GM18508 (cell line): ENCODE measurements around the gene WDR43.
"Not testable (repeated sequence)": the region's sequence is repeated elsewhere in the genome, so short reads cannot be mapped to it uniquely, and the experiment has no call there.

Experiments used
- ATAC-seq: cut with Tn5 transposase; IDR thresholded peaks from one replicate; pipeline ENCODE4 v1.9.1; 2021; ENCODE audit warnings: moderate number of reproducible peaks; ENCODE audit not compliant: insufficient read depth, unreplicated experiment

The WDR43 gene

DNA sequence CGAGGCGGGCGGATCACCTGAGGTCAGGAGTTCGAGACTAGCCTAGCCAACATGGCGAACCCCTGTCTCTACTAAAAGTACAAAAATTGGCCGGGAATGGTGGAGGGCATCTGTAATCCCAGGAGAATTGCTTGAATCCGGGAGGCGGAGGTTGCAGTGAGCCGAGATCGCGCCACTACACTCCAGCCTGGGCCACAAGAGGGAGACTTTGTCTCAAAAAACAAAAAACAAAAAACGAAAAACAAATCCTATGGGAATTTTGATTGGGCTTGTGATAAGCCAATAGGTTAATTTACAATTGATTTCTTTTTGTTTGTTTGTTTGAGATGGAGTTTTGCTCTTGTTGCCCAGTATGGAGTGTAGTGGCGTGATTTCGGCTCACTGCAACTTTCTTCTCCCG lies 62.4 kb downstream of the WDR43 start:
- no peak for ATAC-seq

DNA sequence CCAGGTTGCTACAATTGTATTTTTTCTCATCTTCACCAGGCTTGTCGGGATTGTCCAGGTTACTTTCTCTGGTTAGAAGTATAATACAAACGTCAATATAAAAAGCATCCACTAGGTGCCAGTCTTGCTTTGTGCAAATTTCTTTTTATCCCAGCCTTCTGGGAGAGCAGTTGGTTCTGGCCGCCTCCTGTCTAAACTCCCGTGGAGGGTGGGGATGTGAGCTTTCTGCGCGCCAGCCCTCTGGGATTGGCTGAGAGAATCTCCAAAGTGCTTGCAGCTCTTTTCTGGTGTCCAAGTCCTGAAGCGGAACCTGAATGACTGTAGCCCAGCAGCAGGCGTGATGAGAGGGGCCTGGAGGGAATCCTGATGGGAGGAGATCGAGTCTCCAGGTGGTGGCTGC lies 64.2 kb downstream of the WDR43 start:
- no peak for ATAC-seq

DNA sequence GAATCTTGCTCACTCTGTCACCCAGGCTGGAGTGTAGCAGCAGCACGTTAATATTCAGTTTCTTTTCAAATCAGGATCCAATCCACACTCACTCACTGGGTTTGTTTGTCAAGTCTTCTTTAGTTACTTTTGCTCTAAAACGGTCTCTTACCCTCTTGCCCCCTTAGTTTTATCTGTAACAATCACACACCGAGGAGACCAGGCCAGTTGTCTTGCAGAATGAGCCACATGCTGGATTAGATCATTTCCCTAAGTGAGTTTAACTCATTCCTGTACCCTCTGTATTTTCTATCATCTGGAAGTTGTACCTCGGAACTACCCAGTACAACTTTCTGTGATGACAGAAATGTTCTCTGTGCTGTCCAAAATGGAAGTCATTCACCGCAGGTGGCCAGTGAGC lies 65.9 kb downstream of the WDR43 start:
- no peak for ATAC-seq

DNA sequence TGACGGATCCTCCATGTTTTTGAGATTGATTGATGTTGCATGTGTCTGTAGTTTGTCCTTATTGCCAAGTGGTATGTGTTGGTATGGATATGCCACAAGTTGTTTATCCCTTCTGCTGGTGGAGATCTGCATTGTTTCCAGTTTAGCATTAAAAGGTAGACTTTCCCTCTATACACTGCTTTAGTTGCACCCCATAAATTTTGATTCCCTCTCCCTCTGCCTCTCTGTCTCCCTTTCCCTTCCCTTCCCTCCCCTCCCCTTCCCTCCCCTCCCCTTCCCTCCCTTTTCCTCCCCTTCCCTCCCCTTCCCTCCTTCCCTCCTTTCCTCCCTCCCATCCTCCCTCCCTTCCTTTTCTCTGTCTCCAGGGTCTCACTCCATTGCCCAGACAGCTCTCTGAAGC lies 68.0 kb downstream of the WDR43 start:
- no peak for ATAC-seq

DNA sequence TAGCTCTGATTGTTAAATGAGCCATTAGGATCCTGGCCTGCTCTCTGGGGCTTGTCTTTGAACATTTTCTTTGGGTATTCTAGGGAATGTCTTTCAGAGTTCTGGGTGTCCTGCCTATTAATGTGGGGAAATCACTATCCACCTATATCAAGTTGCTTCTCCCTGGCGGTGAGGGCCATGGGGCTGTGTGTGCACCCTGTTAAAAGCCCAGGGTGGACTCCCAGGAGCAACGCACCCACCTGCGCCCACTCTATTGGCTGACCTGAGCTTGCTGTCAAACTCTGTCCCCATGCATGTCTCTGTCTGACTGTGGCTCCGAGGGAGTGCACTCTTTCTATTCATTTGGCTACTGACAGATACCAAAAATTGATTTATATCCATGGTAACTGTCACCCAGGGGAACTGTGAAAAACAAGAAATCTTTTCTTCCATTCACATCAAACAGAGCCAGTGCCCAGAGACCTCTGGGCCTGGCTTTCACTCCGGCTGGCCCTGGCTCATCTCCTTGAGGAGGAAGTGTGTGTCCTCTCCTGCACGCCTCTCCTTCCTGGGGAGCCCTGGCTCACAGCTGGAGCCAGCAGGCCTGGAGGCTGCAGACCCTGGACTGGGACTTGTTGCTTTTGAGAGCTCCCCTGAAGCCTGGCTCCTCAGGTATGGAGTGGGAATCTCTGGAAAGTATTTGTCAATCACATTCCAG lies 76.1 kb downstream of the WDR43 start:
- ATAC-seq: no peak

DNA sequence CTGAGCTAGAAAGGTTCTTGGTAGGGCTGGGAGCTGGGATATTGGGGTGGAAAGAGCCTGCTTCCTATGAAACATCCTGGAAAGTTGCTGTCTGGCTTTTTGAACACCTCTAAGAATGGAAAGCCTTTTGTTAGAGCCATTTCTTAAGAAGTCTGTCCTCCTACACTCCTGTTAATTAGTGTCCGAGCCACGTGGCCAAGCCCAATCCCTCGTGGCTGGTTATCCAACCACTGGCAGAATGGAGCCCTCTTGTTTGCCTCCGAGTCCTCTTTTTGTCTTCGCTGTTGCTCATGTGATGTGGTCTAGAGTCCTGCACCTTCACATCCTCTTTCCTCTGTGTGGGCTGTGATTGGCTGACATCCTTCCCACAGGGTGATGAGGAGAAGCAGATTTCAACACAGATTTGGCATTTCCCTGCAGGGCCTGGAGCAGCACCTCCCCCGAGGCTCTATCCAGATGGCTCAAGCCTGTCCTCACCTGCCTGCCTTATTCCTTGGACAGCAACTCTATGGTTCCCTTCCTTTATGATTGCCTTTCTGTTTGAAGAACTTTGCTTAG lies 78.4 kb downstream of the WDR43 start:
- no peak for ATAC-seq

DNA sequence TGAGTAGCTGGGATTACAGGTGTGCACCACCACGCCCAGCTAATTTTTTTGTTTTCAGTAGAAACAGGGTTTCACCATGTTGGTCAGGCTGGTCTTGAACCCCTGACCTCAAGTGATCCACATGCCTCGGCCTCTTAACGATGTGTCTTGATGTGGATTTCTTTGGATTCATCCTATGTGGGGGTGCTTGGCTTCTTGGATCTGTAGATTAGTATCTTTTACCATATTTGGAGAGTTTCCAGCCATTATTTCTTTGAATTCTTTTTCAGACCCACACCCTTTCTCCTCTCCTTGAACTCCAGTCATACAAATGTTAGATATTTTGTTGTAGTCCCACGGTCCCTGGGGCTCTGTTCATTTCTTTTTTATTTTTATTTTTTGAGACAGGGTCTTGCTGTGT lies 79.8 kb downstream of the WDR43 start:
- ATAC-seq: no peak

DNA sequence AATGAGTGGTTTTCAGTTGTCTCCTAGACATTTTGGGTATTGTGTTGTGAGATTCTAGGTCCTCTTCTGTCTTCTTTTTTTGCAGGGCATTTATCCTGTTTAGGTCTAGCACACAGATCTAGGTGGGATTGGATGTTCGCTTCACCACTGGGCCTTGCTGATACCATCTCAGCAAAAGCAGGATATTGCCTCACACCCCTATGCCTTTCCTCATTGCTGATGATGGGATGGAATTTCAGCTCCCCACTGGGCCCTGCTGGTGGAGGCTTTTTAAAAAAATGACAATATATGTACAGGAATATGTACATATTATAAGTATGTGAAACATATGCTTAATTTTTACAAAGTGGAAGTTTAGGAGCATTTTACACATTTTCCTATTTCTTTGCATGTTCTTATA lies 81.2 kb downstream of the WDR43 start:
- ATAC-seq: no peak

DNA sequence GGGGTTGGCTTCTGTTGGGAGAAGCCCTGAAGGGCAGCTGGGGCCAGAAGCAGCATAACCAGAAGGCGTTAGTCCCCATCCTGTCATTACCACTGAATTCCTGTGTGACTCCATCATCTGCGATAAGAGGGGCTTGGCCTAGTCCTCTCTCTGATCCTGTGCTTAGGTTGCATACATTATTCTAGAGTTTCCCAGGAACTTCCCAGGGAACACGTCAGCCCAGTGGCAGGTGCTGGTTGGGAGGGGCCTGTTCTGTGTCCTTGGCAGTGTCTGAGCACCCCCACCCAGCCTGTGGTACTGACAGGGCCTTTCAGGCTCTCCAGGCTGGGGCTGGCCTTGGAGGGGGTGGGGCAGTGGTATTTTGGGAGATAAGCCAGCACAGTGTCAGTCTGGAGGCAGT lies 82.1 kb downstream of the WDR43 start:
- ATAC-seq: no peak

DNA sequence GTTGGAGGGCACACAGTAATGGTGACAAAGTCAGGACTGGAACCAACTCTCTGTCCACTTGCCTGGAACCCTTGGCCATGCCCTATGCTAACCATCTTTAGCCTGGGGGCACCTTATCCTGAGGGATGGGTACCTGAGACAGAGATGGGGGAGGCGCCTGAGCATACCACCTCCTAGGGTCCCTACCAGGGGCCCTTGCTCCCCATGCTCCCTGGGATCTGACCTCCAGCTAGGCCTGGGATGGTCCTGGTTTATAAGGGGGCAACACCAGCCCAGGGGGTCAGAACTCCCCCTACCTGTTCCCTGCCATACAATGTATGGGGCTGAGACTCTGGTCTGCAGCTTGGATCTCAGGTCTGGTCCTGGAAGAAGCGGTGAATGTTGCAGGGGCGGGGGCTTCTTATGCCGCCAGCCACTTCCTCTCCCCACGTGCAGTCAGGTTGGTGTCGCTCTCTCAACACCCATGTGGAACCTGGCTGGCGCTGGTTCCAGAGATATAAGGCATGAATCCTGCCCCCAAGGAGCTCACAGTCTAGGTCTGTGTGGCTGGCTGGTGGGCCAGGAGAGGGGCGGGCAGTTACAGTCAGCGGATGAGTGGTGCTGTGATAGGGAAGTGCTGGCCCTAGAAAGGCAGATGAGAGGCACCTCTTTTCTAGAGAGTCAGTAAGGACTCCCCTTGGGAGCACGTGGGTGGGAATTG lies 82.9 kb downstream of the WDR43 start:
- no peak for ATAC-seq

DNA sequence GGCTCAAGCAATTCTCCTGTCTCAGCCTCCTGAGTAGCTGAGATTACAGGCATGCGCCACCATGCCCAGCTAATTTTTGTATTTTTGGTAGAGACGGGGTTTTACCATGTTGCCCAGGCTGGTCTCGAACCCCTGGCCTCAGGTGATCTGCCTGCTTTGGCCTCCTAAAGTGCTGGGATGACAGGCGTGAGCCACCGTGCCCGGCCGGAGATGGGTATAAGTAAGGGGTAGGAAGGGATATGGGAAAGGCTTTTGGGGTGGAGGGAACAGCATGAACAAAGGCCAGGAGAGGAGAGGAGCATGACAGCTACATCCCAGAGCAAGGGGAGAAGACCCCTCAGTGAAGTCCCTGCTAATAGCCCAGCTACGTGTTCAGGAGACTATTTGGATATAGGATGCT lies 83.5 kb downstream of the WDR43 start:
- not testable (repeated sequence) for ATAC-seq

DNA sequence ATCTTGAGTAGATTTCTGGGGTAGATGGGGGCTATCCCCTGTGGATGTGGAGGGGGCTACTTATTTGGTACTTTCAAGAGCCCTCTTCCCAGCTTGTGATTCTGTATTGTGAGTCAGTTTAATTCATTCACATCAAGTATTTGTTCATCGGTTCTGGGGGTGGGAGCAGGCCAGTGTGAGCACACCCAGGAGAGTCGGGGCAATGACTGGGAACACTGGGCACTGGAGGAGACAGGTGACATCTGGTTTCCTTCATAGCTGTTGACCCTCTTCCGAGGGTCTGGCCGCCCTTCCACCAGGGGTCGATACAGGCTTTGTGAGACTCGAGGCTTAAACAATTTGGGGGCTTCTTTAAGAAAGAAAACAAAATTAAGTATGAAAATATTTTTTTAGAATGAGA lies 84.1 kb downstream of the WDR43 start:
- no peak for ATAC-seq

DNA sequence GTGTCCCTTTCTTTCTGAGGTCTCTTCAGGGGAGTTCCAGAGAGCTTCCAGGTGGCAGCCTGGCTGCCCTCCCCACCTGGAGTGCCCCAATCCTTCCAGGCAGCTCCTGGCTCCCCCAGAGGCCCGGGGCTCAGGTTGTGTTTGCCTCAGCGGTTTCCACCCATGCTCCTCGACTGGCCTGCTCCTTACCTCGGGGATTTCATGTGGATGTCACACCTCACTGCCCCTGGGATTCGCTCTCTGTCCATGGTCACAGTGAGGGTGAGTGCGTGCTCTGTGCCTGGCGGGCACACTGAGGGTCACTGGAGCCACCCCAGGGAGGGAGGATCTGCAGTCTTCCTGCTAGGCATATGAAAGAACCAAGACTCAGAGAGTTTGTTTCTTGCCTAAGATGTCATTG lies 84.6 kb downstream of the WDR43 start:
- no peak for ATAC-seq

DNA sequence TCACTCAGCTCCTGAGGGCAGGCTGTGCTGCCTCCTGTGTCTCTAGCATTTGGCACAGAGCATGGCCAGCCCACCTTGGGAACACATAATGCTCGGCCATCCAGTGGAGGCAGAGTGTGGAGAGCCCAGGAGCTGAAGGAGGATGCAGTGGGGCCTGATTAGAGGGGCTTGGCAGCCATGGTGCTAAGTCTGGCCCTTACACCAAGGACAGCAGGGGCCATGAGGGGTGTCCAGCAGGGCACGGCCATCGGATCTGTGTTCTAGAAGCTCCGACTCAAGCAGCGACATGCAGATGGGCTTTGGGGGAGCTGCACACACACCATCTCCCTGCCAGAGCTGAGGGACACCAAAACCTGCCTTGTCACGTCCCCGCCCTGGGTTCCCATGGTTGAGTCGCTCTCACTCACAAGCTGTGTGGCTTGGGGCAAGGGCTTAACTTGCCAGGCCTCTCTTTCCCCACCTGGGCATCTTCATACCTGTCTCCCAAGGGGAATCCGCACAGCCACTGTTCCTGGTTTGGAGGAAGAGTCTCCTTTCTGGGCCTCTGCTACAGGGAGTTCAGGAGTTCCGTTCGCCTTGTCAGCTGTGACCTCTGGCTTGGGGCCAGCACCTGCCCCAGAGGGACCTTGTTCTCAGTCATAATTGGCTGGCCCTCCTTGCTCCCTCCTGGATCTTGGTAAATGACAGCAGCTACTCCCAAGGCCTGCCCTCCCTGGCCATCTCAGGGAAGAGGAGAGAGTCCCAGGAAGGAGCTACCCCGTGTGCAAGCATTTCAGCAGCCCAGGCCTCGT lies 85.3 kb downstream of the WDR43 start:
- no peak for ATAC-seq

DNA sequence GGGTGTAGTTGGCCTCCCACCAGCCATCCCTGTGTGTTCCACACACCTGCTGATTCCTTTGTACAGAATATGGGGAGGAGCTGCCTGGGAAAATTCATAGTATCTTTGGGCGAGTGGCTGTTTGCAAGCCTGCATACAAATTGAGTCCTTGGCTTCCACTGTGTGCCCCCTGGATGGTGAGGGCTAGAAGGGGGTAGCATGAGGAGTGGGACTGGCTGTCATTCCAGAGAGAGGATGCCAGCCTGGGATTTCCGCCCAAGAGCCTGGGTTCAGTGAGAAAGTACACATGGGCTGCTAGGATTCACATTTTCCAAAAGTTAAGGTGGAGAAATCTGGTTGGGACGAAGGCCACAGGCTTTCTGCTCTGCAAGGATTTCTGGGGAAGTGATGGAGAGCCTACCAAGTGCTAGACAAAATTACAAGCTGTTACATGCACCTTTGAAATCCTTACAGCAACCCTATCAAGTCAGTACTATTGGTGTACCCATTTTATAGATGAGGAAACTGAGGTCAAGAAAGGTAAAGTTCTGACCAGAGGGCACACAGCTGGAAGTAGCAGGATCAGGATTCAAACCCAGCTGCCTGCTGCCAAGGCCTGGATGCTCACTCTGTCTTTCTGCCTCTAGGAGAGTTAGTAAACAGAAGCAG lies 86.0 kb downstream of the WDR43 start:
- no peak for ATAC-seq

DNA sequence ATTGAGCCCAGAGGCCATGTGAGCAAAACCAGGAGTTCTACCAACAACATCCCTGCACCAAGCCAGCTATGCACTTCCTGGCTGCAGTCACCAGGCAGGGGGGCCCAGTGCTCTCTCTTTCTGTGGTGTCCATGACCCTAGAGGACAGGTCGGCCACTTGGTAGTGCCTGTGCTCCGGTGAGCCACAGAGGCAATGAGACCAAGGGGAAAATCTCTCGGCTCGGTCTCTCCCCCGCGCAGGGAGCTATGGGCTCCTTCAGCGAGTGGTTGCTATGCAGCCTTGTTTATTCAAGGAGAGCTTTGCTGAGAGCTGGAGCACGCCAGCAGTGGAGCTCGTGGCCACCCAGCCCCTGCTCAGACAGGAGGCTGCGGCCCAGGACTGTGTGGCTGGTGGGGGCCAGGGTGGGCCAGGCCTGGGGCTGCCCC lies 86.6 kb downstream of the WDR43 start, which contains the start of gene TOGARAM2:
Gene TOGARAM2 (plus strand): TSS at position 283 of the 426 bp plus-strand sequence. CDS start 13,537 bp downstream, outside the sequence.
- ATAC-seq: no peak

DNA sequence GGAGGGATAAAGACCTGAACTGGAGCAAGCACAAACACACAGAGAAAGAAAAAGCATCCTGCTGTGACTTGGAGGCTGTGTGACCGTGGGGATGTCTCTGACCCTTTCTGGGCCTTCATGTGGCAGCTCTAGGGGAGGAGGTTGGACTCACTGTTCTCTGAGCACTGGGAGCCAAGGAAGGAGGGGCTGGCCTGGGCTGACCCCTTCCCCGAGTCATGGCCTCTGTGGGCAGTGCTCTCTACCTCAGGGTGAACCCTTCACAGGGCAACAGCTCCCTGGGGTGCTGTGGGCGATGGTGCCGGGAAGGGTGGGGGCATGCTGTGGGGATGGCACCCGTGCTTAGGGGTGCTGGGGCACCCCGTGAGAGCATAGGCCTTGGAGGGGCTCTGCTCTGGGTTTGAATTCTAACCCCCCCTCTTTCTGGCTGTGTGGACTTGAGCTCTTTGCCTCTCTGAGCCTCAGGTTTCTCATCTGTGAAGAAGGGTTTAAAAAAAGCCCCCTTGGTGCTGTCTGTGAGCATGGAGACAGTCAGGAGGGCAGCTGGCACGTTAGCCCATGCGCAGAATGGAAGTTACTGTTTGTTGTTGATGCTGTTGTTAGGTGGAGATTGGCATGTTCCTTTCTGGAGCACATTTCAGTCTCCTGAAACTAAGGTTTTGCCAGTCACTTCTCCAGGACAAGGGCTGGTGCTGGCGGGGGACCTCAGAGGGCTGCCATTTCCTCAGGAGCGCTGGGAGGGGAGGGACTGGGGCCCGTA lies 87.3 kb downstream of the WDR43 start:
- ATAC-seq: no peak

DNA sequence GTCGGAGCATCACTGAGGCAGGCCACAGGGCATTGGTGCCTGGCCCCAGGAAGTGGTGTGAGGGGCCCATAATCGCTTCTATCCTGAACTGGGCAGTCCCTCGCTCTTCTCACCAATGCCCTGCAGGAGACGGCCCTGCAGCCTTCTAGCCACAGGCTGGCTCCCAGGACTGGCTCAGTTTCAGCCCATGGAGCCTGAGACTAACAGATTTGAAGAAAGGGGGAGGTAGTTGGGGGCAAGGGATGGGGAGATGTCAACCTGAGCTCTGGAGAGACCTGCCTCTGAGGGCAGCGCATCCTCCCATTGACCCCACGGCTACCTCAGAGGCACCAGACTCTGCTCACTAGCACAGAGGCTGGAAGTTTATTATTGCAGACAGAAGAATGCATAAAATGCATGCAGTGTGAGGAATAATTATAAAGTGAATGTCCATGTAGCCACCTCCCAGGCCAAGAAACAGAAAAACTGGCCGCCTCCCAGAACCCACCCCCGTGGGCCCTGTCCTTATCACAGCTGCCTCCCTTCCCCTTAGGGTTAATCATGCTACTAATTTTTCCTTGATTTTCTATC lies 88.0 kb downstream of the WDR43 start:
- ATAC-seq: no peak

DNA sequence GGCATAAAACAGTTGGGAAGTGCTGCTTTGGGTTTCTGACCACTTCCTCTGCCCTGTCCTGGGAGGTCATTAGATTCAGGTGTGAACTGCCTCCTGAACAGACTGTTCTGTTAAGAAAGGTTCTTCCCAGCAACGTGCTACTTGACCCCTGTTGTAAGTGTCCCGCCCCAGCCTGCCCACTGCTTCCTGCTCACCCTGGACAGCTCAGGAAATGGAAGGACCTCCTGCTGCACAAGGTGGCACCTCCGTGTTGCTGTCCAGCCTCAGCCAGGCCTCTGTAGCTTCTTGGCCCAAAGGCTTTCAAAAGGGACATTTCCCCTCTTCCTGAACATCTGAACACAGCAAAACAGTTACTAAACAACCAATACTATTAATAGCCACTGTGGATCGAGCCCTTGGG lies 92.0 kb downstream of the WDR43 start:
- ATAC-seq: no peak
